GM13976 (cell line): ENCODE results near the gene HELQ.

Experiments used
- DNase-seq: peaks from one replicate; pipeline ENCODE4 v3.0.0; 2012; ENCODE audit warnings: low spot score
- CTCF ChIP-seq: IDR thresholded peaks from 2 replicates; pipeline ENCODE4 v1.5.1; 2012; ENCODE audit warnings: borderline replicate concordance, mild to moderate bottlenecking; ENCODE audit not compliant: insufficient read depth; ENCODE audit errors: extremely low read depth, missing control alignments, control extremely low read depth
- in situ Hi-C: fragments of 300-500 bp; cut with MboI; formaldehyde crosslinking; loops from one replicate; pipeline ENCODE4 v1.12.0; 2022; ENCODE audit warnings: low sequenced_read_pairs, mixed read lengths, inconsistent platforms; ENCODE audit not compliant: unreplicated experiment

Gene HELQ

GRCh38 chr4:83378419-83378818 is 77.2 kb downstream of the HELQ start:
- in situ Hi-C loops = no loop called here
- TF ChIP-seq CTCF = no peak
- DNase-seq = no peak

DNA sequence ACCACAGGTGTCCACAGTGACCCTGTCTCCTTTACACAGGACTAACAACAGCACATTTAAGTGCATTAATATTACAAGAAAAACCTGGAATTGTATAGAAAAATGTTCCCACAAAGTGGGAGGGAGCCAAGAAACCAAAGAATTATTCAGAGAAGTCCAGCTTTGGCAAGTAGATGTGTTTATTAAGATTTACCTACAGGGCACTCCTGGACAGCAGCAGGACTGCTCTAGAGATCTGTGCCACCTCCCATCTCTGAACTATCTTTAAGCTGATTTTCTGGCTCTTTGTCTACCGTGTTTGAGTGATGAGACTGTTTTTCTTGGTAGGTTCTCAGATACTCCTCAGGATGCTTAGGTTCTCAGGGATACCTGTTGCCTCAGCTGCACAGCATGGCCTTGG is 82.7 kb downstream of the HELQ start:
- no peak for DNase-seq
- in situ Hi-C loops = no loop called here
- TF ChIP-seq CTCF = no peak

GRCh38 chr4:83371936-83372335 is 83.7 kb downstream of the HELQ start:
- in situ Hi-C loops = no loop called here
- TF ChIP-seq CTCF = no peak
- DNase-seq = no peak

GRCh38 chr4:83371235-83371634 is 84.4 kb downstream of the HELQ start:
- in situ Hi-C loops = no loop called here
- DNase-seq = no peak

DNA sequence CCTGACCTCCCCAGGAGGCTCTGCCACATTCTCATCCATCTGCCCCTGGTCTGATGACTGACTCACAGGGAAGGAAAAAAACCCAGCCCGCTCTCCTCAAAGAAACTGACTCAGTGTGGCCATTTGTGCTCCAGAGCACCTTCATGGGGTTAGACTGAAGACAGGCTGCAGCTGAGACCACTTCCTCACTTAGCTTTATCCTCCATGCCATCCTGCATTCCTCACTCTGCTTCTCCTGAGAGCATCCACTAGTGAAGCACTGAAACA is 85.0 kb downstream of the HELQ start:
- no peak for DNase-seq
- no peak for TF ChIP-seq CTCF
- in situ Hi-C loops = no loop called here

More at GRCh38 chr4:83371235-83371634, 84.4 kb downstream of the HELQ start:
- no peak for TF ChIP-seq CTCF

GRCh38 chr4:83369831-83370639 is 85.6 kb downstream of the HELQ start:
- in situ Hi-C loops = no loop called here
- no peak for DNase-seq
- TF ChIP-seq CTCF = no peak

GRCh38 chr4:83364312-83364711 is 91.3 kb downstream of the HELQ start:
- no peak for DNase-seq
- TF ChIP-seq CTCF = no peak
- in situ Hi-C loops = no loop called here
